Right ventricle myocardium superior (tissue), 1 donor: Measurements from ENCODE around the gene NLGN1. TPM values are rescaled to one million over a fixed set of nuclear protein-coding genes. Genes with fewer than 3 reads are reported as not detected.

Source experiments
- ATAC-seq: fragments of 200-7000 bp; cut with Tn5 transposase; one replicate; pipeline ENCODE4 v1.9.1; 2020; ENCODE audit warnings: mild to moderate bottlenecking; ENCODE audit not compliant: poor library complexity
- DNase-seq: peaks from one replicate; pipeline ENCODE4 v3.0.0-alpha.2; 2020
- intact Hi-C: fragments of 100-400 bp; cut with DNase I; formaldehyde crosslinking; loops from one replicate; pipeline ENCODE4 v1.11.2; 2022
- total RNA-seq: library from RNA; stranded (reverse); fragmentation: NEBNext Ultra II Directional; extraction: Animal tissue kit (Norgen Biotek cat#: 25700); gene quantifications from one replicate; pipeline ENCODE4 v1.2.1, GENCODE V29; 2021
- donor health status: DM: no; HTN: yes; CAD: no; lungs with severe emphysema.

NLGN1 gene
- total RNA-seq, 1 donor from 2014 or later, result 7.8 TPM

GRCh38 chr3:173676094-173676493 is 278.6 kb downstream of the NLGN1 start:
- ATAC-seq (no peak), DNase-seq (no peak)
- intact Hi-C loops, result no loop called here

- intact Hi-C loops, result no loop called here
- ATAC-seq, result no peak
- no peak for DNase-seq
Observed at GRCh38 chr3:173681188-173681678, 283.7 kb downstream of the NLGN1 start.

GRCh38 chr3:173685456-173685855 is 287.9 kb downstream of the NLGN1 start:
- intact Hi-C loops, result no loop called here
- DNase-seq (no peak), ATAC-seq (no peak)

- DNase-seq, result no peak
- intact Hi-C loops, result no loop called here
- ATAC-seq, result no peak
Observed at GRCh38 chr3:173688216-173688842, 290.8 kb downstream of the NLGN1 start.

- ATAC-seq (no peak), DNase-seq (no peak)
- intact Hi-C loops, result no loop called here
Observed at GRCh38 chr3:173690542-173691180, 293.1 kb downstream of the NLGN1 start.

GRCh38 chr3:173699353-173699752 is 301.8 kb downstream of the NLGN1 start:
- DNase-seq (no peak), ATAC-seq (no peak)

GRCh38 chr3:173700336-173700735 is 302.8 kb downstream of the NLGN1 start:
- intact Hi-C loops, result no loop called here
- DNase-seq (no peak), ATAC-seq (no peak)

More at GRCh38 chr3:173699353-173699752, 301.8 kb downstream of the NLGN1 start:
- intact Hi-C loops, result no loop called here

- ATAC-seq, result no peak
- intact Hi-C loops, result no loop called here
- DNase-seq, result no peak
Observed at GRCh38 chr3:173702561-173702960, 305.0 kb downstream of the NLGN1 start.

GRCh38 chr3:173703771-173704170 is 306.2 kb downstream of the NLGN1 start:
- ATAC-seq (no peak), DNase-seq (no peak)
- intact Hi-C loops, result no loop called here

GRCh38 chr3:173706630-173707029 is 309.1 kb downstream of the NLGN1 start:
- ATAC-seq, result no peak
- intact Hi-C loops, result no loop called here
- no peak for DNase-seq

- ATAC-seq, result no peak
Observed at GRCh38 chr3:173708191-173708590, 310.6 kb downstream of the NLGN1 start.

GRCh38 chr3:173709026-173709425 is 311.5 kb downstream of the NLGN1 start:
- intact Hi-C loops, result no loop called here
- ATAC-seq (no peak), DNase-seq (no peak)

More at GRCh38 chr3:173708191-173708590, 310.6 kb downstream of the NLGN1 start:
- intact Hi-C loops, result no loop called here
- DNase-seq, result no peak

GRCh38 chr3:173711619-173712018 is 314.1 kb downstream of the NLGN1 start:
- ATAC-seq (peak; percentile 46), DNase-seq (no peak)
- intact Hi-C loops, result no loop called here

GRCh38 chr3:173719585-173719984 is 322.0 kb downstream of the NLGN1 start:
- DNase-seq (no peak), ATAC-seq (no peak)
- intact Hi-C loops, result no loop called here

- ATAC-seq, result no peak
Observed at GRCh38 chr3:173725507-173725906, 328.0 kb downstream of the NLGN1 start.

GRCh38 chr3:173730391-173730790 is 332.8 kb downstream of the NLGN1 start:
- intact Hi-C loops, result no loop called here
- DNase-seq (no peak), ATAC-seq (no peak)

More at GRCh38 chr3:173725507-173725906, 328.0 kb downstream of the NLGN1 start:
- DNase-seq, result no peak
- intact Hi-C loops, result no loop called here

- no peak for ATAC-seq
- intact Hi-C loops, result no loop called here
- no peak for DNase-seq
Observed at GRCh38 chr3:173732237-173732636, 334.7 kb downstream of the NLGN1 start.

GRCh38 chr3:173733029-173733652 is 335.6 kb downstream of the NLGN1 start:
- DNase-seq (no peak), ATAC-seq (no peak)
- intact Hi-C loops, result no loop called here

GRCh38 chr3:173734473-173734872 is 336.9 kb downstream of the NLGN1 start:
- no peak for ATAC-seq
- DNase-seq, result no peak
- intact Hi-C loops, result no loop called here

- ATAC-seq (no peak), DNase-seq (no peak)
- intact Hi-C loops, result no loop called here
Observed at GRCh38 chr3:173734895-173735294, 337.4 kb downstream of the NLGN1 start.
